Activated naive CD4-positive, alpha-beta T cell treated with anti-CD3 and anti-CD28 coated beads for 36 hours (primary cell): Measurements from ENCODE around the gene TYMS. TPM values are rescaled to one million over a fixed set of nuclear protein-coding genes. Genes with fewer than 3 reads are reported as not detected.

Source experiments
- CTCF ChIA-PET: fragments of 350-600 bp; sonication (Branson Sonifier 250); formaldehyde crosslinking; loops from one replicate; lab custom pipeline; 2021; ENCODE audit warnings: antibody characterized with exemption; lab: Charles Lee
- DNase-seq: peaks from one replicate; pipeline ENCODE4 v3.0.0-alpha.2; 2020
- H3K27ac Mint-ChIP-seq: one replicate; pipeline ENCODE4 v1.8.0; 2021; ENCODE audit warnings: mild to moderate bottlenecking, mixed read lengths
- H3K27me3 Mint-ChIP-seq: one replicate; pipeline ENCODE4 v1.8.0; 2021; ENCODE audit warnings: low read depth, mixed read lengths
- H3K36me3 Mint-ChIP-seq: one replicate; pipeline ENCODE4 v1.8.0; 2021; ENCODE audit warnings: low read depth, mixed read lengths
- H3K4me1 Mint-ChIP-seq: one replicate; pipeline ENCODE4 v1.8.0; 2021; ENCODE audit warnings: low read depth, mixed read lengths
- H3K4me3 Mint-ChIP-seq: one replicate; pipeline ENCODE4 v1.8.0; 2021; ENCODE audit warnings: mild to moderate bottlenecking, moderate library complexity, mixed read lengths
- H3K9me3 Mint-ChIP-seq: one replicate; pipeline ENCODE4 v1.8.0; 2021; ENCODE audit warnings: mixed read lengths
- intact Hi-C: fragments of 100-400 bp; cut with micrococcal nuclease; formaldehyde crosslinking; loops from one replicate; pipeline ENCODE4 v1.15.1; 2023
- total RNA-seq, 2 experiments: library from RNA; stranded (reverse); gene quantifications; one replicate each; pipeline ENCODE4 v1.2.3, GENCODE V29; 2021

Gene TYMS
- total RNA-seq, 2 experiments from 2014 or later: 315 to 325 TPM

DNA sequence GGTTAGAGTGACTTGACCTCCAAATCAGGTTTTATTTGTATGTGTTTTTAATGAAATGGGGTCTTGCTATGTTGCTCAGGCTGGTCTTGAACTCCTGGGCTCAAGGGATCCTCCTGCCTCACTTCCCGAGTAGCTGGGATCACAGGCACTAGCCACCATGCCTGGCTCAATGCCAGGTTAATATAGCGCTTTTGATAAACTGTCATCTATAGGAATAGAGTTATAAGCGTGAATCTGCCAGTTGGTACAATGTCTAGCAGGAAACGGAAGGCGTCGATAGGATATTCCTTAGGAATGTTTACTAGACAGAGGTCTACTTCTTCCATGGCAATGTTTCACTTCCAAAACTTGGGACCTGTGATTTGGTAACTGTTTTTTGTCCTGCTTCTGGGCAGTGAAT, 35.2 kb upstream of the TYMS start:
- Mint-ChIP-seq H3K36me3 (no peaks in the 10 kb centered on the region), H3K27me3 (no peaks in the 10 kb centered on the region), H3K9me3 (no peaks in the 10 kb centered on the region), H3K27ac (no peak overlapping the region), H3K4me1 (no peaks in the 10 kb centered on the region), H3K4me3 (no peak overlapping the region)
- no peak for DNase-seq
- intact Hi-C loops: no loop called here
- CTCF ChIA-PET: interaction anchor here (0.8 to 1.1 kb wide), 2 partner anchors 195 to 218 kb away, joined by 4 to 5 read pairs; no protein-coding TSS in a partner anchor

DNA sequence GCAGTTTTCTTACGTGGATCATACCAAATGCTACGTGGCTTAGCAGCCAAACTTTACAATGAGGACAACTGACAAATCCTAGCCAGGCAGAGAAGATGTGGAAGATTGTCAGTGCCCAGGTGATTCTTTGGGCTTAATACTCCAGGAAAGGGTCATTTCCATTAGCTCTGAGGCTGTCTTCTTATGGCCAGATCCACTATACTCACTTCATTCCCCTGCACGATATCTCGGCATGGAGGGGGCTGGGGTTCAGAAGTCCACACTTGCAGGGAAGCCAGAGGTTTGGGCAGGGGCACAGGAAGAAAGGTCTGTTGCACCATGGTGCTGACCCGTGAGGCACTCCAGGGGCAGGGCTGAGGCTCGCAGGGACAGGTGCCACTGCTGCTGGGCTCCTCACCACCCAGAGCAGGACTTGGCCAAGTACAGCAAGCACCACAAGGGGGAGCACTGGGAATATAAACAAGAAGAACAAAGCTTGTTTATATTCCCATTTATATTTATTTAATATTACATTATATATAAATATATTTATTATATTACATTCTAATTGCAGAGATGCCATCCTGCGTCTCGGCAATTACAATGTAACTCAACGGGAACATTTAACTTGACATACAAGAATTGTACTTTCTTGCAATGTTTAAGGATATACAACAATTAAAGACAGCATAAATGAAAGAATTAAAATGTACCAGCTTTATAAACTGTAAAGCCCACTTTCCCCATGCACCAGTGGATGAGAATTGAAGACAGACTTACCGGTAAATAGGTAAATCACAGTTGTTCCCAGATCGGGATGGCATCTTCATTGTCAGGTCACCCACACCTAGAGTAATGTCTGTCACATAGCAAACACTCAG, 33.5 kb upstream of the TYMS start:
- intact Hi-C loops: loop anchor here (1.0 to 2.0 kb wide), 4 partner anchors 87 to 215 kb away; no protein-coding TSS in a partner anchor
- peak; percentile 81 for DNase-seq
- H3K27ac Mint-ChIP-seq: no peak overlapping the region
- no peaks in the 10 kb centered on the region for H3K27me3 Mint-ChIP-seq
- CTCF ChIA-PET: interaction anchor here (0.6 to 5.6 kb wide), 25 partner anchors 8 to 217 kb away, joined by 3 to 43 read pairs (median 5); partner anchors contain the start of genes ENOSF1 and TYMS
- no peaks in the 10 kb centered on the region for H3K36me3 Mint-ChIP-seq
- no peak overlapping the region for H3K4me3 Mint-ChIP-seq
- H3K4me1 Mint-ChIP-seq: no peaks in the 10 kb centered on the region
- H3K9me3 Mint-ChIP-seq: no peaks in the 10 kb centered on the region

DNA sequence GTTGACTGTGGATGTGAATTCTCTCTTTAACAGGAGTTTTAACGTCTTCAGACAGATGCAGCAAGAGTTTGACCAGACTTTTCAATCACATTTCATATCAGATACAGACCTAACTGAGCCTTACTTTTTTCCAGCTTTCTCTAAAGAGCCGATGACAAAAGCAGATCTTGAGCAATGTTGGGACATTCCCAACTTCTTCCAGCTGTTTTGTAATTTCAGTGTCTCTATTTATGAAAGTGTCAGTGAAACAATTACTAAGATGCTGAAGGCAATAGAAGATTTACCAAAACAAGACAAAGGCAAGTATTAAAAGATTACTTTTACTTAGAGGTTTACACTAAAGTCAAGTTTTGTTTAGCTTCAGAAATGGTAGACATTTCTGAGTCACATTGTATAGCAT, 30.2 kb upstream of the TYMS start:
- no peaks in the 10 kb centered on the region for H3K9me3 Mint-ChIP-seq
- intact Hi-C loops: no loop called here
- CTCF ChIA-PET: interaction anchor here (0.8 to 5.6 kb wide), 4 partner anchors 23 to 204 kb away, joined by 3 to 43 read pairs (median 4); no protein-coding TSS in a partner anchor

DNA sequence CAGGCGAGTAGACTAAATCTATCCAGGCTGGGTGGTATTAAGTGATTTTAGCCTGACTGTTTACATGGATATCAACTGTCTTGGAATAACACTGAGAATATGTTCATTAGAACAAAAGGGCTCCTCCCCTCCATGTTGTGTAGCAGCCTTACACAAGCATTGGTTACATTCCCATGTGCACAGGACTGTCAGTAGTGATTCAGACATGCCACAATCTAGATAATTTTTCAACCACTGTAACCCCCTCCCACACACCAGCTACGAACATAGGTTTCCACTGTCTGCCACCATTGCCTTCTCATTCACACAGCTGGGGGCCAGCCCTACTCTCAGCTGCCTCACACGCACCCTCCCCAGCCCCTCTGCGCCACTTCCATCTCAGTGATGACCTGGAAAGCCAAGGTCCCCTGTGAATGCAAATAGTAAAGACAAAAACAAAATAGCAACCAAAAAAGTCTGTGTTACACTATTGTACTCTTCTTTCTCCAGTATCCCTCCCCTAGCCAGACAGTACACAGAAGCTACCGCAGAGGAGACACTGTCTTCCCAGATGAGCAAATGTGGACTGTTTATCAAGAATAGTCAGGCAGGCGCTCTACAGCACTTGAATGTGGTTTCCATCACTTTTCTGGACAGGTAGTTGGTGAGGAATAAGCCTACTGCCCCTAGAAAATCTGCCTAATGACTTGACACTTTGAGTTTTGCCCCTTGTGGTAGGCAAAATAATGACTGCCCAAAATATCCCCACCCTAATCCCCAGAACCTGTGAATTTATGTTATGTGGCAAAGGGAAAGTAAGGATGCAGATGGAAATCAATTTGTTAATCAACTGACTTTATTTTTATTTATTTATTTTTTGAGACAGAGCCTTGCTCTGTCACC, 27.9 kb upstream of the TYMS start:
- Mint-ChIP-seq H3K4me1 (peaks cover 3% of the 10 kb centered on the region), H3K27ac (no peak overlapping the region), H3K4me3 (no peak overlapping the region), H3K27me3 (no peaks in the 10 kb centered on the region), H3K9me3 (no peaks in the 10 kb centered on the region), H3K36me3 (no peaks in the 10 kb centered on the region)
- CTCF ChIA-PET: no interaction called here
- DNase-seq: no peak
- intact Hi-C loops: no loop called here

More for the DNA sequence above, 30.2 kb upstream of the TYMS start:
- no peak overlapping the region for H3K4me3 Mint-ChIP-seq
- no peak overlapping the region for H3K27ac Mint-ChIP-seq
- no peaks in the 10 kb centered on the region for H3K36me3 Mint-ChIP-seq
- peaks cover 3% of the 10 kb centered on the region for H3K4me1 Mint-ChIP-seq
- no peak for DNase-seq
- no peaks in the 10 kb centered on the region for H3K27me3 Mint-ChIP-seq

DNA sequence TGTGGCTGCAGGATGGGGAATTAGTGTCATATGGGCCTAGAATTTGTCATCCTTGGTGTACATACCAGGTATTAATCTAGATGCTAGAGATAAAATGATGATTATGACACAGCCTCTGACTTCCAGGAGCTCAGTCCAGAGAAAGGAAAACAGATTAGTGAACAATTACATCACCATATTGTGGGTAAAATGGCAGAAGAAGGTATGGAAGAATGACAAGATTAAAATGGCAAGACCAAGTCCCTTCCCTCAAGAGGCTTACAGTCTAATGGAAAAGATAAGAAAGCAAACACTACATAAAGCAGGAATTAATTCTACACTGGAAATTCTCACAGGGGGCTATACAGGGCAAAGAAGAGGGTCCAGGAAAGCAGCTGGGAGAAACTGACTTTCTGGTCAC, 25.9 kb upstream of the TYMS start:
- CTCF ChIA-PET: interaction anchor here (1.0 to 1.3 kb wide), 2 partner anchors 26 to 108 kb away, joined by 3 read pairs; partner anchors contain the start of gene TYMS
- Mint-ChIP-seq H3K36me3 (no peaks in the 10 kb centered on the region), H3K9me3 (no peaks in the 10 kb centered on the region), H3K4me1 (peaks cover 3% of the 10 kb centered on the region), H3K27me3 (no peaks in the 10 kb centered on the region), H3K4me3 (no peak overlapping the region), H3K27ac (no peak overlapping the region)
- no peak for DNase-seq
- intact Hi-C loops: no loop called here

DNA sequence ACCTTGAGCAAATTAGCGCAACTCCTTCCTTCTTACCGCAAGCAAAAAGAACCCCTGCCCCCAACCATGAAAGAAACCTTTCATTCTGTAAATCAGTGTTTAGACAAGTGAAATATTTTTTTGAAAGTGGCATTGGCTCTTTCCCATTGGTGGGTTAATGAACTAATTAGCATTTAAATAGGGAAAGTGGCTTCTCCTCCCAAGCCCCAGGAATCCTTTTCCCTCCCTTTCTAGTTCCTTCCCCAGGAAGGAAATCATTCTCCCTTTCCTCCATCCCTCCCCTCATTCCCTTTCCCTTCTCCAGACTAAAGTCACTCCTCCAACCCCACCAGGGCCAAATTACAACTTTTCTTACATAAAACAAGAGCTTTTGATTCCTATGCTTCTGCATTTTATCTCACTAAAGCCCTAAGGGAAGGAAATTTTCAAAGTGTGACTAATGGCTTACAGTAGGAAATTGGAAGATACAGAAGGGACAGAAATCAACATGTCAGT, 22.9 kb upstream of the TYMS start:
- Mint-ChIP-seq H3K9me3 (no peaks in the 10 kb centered on the region), H3K4me3 (no peak overlapping the region), H3K27me3 (peaks cover 4% of the 10 kb centered on the region), H3K36me3 (no peaks in the 10 kb centered on the region), H3K4me1 (no peaks in the 10 kb centered on the region), H3K27ac (no peak overlapping the region)
- intact Hi-C loops: no loop called here
- no peak for DNase-seq
- CTCF ChIA-PET: no interaction called here

DNA sequence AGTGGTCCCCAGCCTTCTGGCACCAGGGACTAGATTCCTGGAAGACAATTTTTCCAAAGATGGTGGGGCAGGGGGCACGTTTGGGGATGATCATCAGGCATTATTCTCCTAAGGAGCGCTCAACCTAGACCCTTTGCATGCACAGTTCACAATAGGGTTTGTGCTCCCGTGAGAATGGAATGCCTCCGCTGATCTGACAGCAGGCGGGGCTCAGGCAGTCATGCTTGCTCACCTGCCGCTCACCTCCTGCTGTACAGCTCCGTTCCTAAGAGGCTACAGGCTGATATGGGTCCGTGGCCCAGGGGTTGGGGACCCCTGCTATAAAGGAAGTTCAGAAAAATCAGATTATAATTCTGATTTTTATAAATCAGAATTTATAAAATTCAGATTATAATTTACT, 22.3 kb upstream of the TYMS start:
- H3K4me1 Mint-ChIP-seq: no peaks in the 10 kb centered on the region
- CTCF ChIA-PET: no interaction called here
- H3K27ac Mint-ChIP-seq: no peak overlapping the region
- H3K36me3 Mint-ChIP-seq: no peaks in the 10 kb centered on the region
- DNase-seq: no peak
- intact Hi-C loops: no loop called here
- H3K27me3 Mint-ChIP-seq: peaks cover 4% of the 10 kb centered on the region
- H3K9me3 Mint-ChIP-seq: no peaks in the 10 kb centered on the region
- no peak overlapping the region for H3K4me3 Mint-ChIP-seq

DNA sequence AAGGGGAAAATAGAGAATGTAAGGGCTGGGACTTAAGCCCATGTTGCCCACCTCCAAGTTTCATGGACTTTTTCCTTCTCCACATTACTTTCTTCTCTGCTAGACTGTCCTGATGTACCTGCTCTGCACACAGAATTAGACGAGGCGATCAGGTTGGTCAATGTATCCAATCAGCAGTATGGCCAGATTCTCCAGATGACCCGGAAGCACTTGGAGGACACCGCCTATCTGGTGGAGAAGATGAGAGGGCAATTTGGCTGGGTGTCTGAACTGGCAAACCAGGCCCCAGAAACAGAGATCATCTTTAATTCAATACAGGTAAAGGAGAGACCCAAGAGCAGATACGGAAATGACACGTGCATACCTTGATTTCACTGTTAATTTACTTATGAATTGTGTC, 16.2 kb upstream of the TYMS start:
- H3K9me3 Mint-ChIP-seq: no peaks in the 10 kb centered on the region
- no peaks in the 10 kb centered on the region for H3K36me3 Mint-ChIP-seq
- intact Hi-C loops: no loop called here
- H3K4me3 Mint-ChIP-seq: no peak overlapping the region
- CTCF ChIA-PET: no interaction called here
- H3K4me1 Mint-ChIP-seq: no peaks in the 10 kb centered on the region
- H3K27me3 Mint-ChIP-seq: peaks cover 8% of the 10 kb centered on the region
- no peak overlapping the region for H3K27ac Mint-ChIP-seq
- no peak for DNase-seq

DNA sequence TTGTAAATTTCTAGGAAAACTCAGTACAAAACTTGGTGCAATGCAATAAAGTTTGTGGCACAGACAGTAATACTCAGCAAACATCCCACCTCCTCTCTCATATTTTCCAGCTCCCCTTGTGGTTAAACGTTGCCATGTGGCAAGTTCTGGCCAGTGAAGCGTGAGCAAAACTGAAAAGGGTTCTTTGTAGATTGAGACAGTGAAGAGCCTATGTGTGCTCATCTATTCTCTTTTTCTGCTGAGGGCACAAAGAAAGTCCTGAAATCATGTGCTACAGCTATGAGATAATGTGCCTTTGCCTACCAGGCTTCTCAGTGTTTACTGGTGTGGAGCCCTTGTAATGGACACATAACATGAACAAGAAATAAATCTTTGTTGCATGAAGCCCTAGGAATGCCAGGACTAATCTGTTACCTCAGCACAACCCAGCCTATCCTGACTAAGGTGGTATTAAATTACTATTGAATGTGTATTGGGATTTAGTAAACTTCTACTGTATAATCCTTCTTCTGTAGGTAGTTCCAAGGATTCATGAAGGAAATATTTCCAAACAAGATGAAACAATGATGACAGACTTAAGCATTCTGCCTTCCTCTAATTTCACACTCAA, 13.0 kb upstream of the TYMS start:
- H3K4me3 Mint-ChIP-seq: no peak overlapping the region
- no peaks in the 10 kb centered on the region for H3K4me1 Mint-ChIP-seq
- intact Hi-C loops: no loop called here
- CTCF ChIA-PET: no interaction called here
- no peaks in the 10 kb centered on the region for H3K36me3 Mint-ChIP-seq
- peaks cover 4% of the 10 kb centered on the region for H3K27me3 Mint-ChIP-seq
- DNase-seq: peak; percentile 20
- no peak overlapping the region for H3K27ac Mint-ChIP-seq
- no peaks in the 10 kb centered on the region for H3K9me3 Mint-ChIP-seq

DNA sequence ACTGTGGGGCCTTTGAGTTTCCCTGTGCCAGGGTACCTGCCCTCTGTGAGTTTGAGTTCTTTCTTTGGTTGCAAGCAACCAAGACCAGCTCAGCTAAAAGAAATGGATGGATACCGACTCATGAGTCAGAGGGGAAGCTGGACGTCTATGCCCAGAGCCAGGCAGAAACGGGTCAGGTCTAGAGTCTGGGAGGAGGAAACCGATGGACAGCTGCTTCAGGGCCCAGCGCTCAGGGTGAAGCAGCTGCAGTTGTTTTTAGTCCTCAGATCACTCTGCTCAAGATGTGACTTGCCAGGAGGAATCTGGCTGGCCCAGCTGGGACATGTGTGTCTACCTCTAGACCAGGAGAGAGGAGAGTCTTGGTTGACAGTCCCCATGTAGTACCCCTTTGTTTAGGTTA, 10.1 kb upstream of the TYMS start:
- Mint-ChIP-seq H3K4me3 (no peak overlapping the region), H3K27ac (no peak overlapping the region), H3K9me3 (no peaks in the 10 kb centered on the region), H3K36me3 (no peaks in the 10 kb centered on the region), H3K27me3 (peaks cover 5% of the 10 kb centered on the region), H3K4me1 (peaks cover 7% of the 10 kb centered on the region)
- CTCF ChIA-PET: interaction anchor here (0.6 kb wide), 1 partner anchor 27 kb away, joined by 3 read pairs; no protein-coding TSS in a partner anchor
- no peak for DNase-seq
- intact Hi-C loops: no loop called here

DNA sequence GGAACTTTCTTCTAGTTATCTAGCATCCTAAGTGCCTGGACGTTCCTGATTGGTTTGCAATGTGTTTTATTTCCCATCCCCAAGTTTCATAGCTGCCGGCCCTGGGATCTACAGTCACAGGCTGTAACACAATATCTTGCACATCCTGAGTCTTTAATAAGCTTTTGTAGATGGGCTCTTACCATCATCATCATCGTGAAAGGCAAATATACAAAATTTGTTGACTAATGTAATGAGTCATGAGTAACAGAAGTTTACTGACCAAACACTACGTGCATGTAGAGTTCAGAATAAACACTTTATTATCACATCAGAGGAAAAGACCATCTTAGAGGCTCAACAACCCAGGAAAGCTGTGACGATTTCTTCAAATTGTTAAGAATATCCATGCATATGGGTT, 8.1 kb upstream of the TYMS start:
- Mint-ChIP-seq H3K4me1 (peaks cover 7% of the 10 kb centered on the region), H3K4me3 (no peak overlapping the region), H3K36me3 (no peaks in the 10 kb centered on the region), H3K9me3 (no peaks in the 10 kb centered on the region), H3K27me3 (peaks cover 5% of the 10 kb centered on the region), H3K27ac (no peak overlapping the region)
- intact Hi-C loops: no loop called here
- CTCF ChIA-PET: interaction anchor here (0.8 kb wide), 1 partner anchor 22 kb away, joined by 3 read pairs; no protein-coding TSS in a partner anchor
- no peak for DNase-seq

DNA sequence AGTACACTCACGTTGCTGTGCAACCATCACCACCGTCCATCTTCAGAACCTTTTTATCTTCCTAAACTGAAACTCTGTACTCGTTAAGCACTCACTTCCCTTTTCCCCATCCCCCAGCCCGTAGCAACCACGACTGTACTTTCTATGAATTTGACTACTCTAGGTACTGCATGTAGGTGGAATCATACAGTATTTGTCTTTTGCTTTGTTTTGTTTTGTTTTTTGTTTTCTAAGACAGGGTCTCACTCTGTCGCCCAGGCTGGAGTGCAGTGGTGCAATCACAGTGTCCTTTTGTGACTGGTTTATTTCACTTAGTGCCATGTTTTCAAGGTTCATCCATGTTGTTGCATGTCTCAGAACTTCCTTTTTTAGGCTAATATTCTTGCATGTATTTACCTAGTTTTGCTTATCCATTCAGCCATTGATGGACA, 7.0 kb upstream of the TYMS start:
- peak; percentile 58 for DNase-seq
- H3K36me3 Mint-ChIP-seq: peaks cover 2% of the 10 kb centered on the region
- peaks cover 13% of the 10 kb centered on the region for H3K27me3 Mint-ChIP-seq
- H3K9me3 Mint-ChIP-seq: no peaks in the 10 kb centered on the region
- no peak overlapping the region for H3K4me3 Mint-ChIP-seq
- H3K27ac Mint-ChIP-seq: no peak overlapping the region
- CTCF ChIA-PET: no interaction called here
- H3K4me1 Mint-ChIP-seq: peaks cover 7% of the 10 kb centered on the region
- intact Hi-C loops: no loop called here
